ENCODE data around the gene TADA2B.

Gene TADA2B

GRCh38 chr4:7043284-7044136 lies at the start of gene TADA2B:
Gene TADA2B, plus strand, starts transcription at chr4:7043372. Its CDS starts 208 bp downstream, at chr4:7043580.
- DNase-seq, result peak; percentile 15

- DNase-seq, result no peak
Measured at GRCh38 chr4:6996481-6996880, 46.7 kb upstream of the TADA2B start.

- no peak for DNase-seq
Measured at GRCh38 chr4:6999172-7000086, 43.7 kb upstream of the TADA2B start.

- no peak for DNase-seq
Measured at GRCh38 chr4:7000421-7001176, 42.6 kb upstream of the TADA2B start.

DNA sequence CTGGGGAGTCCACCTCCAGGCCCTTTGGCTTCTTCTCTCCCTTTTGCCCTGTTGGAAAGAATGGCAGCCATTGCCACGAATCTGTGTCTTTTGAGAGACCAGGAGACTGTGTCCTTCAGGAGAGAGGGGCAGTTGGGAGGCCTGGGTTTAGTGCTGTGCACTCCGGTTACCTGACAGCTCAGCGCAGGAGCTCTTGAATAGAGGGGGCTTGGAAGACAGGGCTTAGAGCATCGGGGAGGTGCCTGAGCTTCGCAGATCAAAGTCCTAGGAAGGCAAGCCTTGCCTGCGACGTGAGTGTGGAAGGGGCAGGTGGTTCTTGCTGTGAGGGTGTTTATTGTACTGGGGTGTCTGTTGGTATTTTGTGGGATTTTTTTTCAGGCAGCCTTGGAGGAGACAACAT lies 41.9 kb upstream of the TADA2B start:
- no peak for DNase-seq

GRCh38 chr4:7002336-7002735 lies 40.8 kb upstream of the TADA2B start:
- no peak for DNase-seq

- DNase-seq, result no peak
Measured at GRCh38 chr4:7003176-7003878, 39.8 kb upstream of the TADA2B start.

DNA sequence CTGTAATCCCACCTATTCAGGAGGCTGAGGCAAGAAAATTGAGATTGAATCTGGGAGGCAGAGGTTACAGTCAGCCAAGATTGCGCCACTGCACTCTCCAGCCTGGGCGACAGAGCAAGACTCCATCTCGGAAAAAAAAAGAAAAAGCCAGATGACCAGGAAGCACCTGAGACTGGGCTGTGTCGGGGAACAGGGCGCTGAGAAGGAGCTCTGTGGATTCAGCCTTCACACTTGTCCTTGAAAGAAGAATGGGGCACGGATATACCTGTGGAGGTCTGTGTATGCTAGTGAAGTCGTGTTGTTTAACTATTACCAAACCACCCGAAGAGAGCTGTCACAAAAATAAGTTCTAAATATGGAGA lies 39.3 kb upstream of the TADA2B start:
- DNase-seq, result no peak

DNA sequence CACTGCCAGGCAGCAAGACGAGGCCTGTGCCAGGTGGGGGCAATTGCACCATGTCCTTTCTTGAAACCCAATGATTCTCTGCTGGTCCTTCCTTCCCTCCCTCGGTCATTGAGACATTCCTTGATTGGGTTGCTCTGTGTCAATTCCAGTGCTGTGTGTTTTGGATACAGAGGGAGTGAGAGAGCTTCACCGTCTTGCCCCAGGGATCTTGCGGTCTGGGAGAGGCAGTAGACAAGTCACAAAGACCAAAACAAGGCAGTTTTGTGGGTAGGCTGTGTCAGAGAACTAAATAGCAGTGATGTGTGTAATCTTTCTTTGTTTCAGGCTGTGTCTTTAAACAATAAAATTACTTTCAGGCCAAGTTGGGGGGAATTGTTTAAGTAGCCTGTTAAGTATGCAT lies 38.8 kb upstream of the TADA2B start:
- no peak for DNase-seq

- DNase-seq, result no peak
Measured at GRCh38 chr4:7005571-7005970, 37.6 kb upstream of the TADA2B start.

DNA sequence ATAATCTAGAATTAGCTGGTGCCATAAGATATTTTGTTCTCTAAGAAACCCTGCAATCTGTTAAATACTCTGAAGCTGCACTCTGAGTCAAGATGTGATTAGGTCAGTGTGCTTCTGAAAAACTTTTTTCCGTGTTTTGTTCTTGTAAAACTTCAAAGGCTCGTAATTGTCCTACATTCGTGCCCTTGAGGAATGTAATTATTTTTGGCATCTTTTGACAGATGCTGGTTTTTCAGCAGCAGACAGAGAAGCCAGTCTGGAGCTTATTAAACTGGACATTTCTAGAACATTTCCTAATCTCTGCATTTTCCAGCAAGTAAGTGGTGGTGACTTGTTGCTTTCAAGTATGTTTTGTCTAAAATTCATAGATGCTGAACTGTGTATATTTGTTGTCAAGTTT lies 36.8 kb upstream of the TADA2B start:
- no peak for DNase-seq

DNA sequence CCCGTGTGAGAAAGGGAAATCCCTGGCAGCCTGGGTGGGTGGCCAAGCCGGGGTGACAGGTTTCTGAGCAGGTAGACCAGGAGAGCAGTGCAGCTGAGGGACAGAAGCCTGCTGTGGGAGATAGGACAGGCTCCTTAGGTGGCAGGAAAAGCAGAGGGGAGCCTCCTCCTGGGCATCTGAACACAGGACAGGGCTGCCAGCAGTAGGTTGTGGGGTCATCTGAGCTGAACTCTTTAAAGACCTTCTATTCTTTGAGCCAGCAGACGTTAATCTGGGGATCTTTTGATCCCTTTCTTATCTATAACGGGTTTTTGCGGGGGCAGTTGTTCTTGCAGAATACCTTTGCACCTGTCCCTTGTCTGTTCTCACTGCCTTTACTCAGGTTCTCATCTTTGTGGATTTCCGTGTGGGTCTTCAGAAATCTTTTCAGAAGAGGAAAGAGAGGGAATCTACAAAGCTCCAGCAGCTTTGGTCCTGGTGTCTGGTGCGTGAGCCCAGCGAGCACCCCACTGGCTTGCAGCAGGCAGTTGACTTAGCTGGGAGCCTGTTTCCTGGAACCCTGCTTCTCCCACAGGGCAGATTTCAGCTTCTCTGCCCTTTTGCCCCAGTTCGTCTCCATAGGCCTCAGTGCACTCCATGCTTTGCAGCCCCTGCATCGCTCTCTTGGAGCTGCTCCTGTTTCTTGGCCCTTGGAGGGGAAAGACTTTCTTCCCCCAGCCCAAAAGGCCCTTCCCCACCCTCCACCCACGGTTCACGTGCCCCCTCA lies 35.8 kb upstream of the TADA2B start:
- no peak for DNase-seq

- no peak for DNase-seq
Measured at GRCh38 chr4:7007944-7008343, 35.2 kb upstream of the TADA2B start.

DNA sequence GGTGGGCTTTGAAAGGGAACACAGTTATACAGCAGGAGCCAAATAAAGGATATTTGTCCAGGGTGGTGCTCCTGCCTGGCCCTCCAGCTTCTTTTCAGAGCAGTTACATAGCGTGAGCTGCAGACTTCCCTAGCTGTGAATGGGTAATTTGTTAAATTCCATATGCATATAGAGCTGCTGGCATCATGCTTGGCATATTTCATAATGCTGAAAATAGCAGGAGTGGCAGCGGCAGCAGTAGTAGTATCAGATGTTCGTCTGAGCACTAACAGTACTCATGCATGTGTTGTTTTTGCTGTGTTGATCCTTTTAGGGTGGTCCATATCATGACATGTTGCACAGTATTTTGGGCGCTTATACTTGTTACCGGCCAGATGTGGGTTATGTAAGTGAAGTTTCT lies 33.6 kb upstream of the TADA2B start:
- DNase-seq, result no peak

DNA sequence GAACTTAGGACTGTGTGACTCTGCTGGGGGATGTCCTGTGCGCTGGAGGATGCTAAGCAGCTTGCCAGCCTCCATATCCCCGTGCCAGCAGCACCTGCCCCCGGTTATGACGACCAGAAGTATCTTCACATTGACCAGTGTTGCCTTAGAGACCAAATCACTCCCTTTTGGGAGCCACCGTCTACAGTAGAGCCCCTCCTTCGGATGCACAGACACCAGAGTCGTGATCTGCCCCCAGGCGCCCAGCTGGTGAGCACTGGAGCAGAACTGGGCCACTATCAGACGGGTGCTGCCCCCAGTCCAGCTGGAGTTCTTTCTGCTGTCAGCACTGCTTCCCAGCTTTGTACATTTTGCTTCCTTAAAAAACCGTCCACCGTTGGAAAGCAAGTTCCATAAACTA lies 30.0 kb upstream of the TADA2B start:
- DNase-seq, result no peak

DNA sequence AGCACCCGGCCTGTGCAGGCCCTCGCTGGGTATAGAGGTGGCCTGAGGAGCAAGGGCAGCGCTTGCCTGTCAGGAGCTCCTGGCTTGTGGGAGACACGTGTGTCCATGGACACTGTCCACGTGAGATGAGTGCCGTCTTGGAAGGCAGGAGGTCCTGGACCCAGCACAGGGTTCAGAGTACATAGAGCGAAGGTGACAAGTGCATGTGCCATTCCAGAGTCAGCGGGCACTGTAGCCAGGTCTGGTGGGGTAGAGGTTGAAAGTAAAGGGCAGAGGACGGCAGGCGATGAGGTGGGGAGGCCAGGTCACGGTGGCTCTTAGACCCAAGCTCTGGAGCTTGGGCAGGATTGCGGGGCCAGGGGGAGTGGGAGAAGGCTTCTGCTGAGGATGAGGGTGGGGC lies 28.4 kb upstream of the TADA2B start:
- DNase-seq, result no peak

GRCh38 chr4:7015383-7016035 lies 27.7 kb upstream of the TADA2B start:
- no peak for DNase-seq

DNA sequence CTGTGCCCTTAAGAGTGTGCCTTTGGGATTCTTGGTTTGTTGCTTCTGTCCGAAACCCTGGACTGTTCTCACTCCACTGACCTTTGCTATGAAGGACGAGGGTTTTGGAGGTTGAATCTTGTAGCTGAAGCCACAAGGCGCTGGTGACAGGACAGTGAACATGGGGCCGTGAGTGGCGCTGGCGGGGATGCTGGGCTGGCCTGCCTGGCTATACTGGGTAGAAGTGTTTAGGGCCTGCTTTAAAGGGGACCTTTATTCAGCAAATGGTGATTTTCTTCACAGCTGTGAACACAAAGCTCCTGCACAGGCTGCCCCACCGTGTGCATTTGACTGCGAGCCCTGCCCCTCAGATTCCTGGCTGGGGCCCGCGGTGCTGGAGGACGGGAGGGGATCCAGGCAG lies 27.1 kb upstream of the TADA2B start:
- DNase-seq, result no peak

DNA sequence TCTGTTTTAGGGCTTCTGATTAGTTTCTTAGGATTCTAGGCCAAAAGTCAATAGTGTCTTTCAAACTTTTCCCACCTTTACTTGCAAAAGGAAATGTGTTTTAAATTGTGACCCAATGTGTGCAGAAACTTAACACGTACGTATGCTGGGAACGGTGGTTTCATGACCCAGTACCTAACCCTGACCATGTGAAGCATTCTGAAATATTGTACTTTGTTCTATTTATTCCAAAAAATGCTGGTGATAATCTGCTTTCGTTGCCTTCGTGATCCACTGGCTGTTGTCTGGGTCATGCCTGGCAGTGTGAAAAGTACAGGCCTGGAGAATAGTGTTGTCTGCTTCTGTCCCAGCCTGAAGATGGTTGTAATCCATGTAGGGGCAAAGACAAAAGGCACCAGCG lies 26.7 kb upstream of the TADA2B start:
- no peak for DNase-seq

- no peak for DNase-seq
Measured at GRCh38 chr4:7017446-7018048, 25.6 kb upstream of the TADA2B start.

DNA sequence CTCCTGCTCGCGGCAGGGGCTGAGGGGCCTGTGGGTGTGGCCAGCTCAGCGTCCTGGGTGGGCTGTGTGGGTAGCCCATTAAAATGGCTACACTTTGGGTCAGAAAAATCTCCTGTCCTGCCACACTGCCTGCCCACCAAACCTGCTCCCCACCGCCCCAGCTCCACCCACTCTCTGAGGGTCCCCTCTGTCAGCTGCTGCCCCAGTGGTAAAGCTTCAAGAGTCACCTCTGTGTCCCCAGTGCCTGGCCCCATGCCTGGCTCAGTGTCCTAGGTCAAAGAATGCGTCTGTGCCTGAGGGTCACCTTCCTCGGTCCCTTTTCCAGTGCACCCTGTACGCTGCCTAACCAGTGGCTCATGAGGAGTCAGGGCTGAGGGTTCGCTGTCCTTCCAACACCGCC lies 24.9 kb upstream of the TADA2B start:
- no peak for DNase-seq

Data from NCI-H510A treated with DMSO at 0.1 percent for 48 hours (cell line).